ENCODE results near the gene TUBA8.
"Not testable (repeated sequence)": the region's sequence is repeated elsewhere in the genome, so short reads cannot be mapped to it uniquely, and the experiment has no call there.

TUBA8 gene

GRCh38 chr22:18077639-18078328 is 32.8 kb upstream of the TUBA8 start, which contains the start of gene PEX26:
TSS of gene PEX26 (plus strand) at chr22:18077990. CDS start at chr22:18078377, 387 bp downstream.
- DNase-seq, result peak; percentile 57

GRCh38 chr22:18078329-18079041 is 32.1 kb upstream of the TUBA8 start:
- DNase-seq, result peak; percentile 5

GRCh38 chr22:18079706-18080233 is 30.8 kb upstream of the TUBA8 start:
- DNase-seq, result no peak

GRCh38 chr22:18081416-18081815 is 29.2 kb upstream of the TUBA8 start:
- no peak for DNase-seq

- DNase-seq, result no peak
These were observed 28.1 kb upstream of the TUBA8 start for GRCh38 chr22:18082467-18082866.

GRCh38 chr22:18083406-18083805 is 27.2 kb upstream of the TUBA8 start:
- no peak for DNase-seq

GRCh38 chr22:18085188-18085587 is 25.4 kb upstream of the TUBA8 start:
- DNase-seq, result no peak

GRCh38 chr22:18087350-18087855 is 23.2 kb upstream of the TUBA8 start:
- no peak for DNase-seq

GRCh38 chr22:18088825-18089568 is 21.6 kb upstream of the TUBA8 start:
- DNase-seq, result no peak

- no peak for DNase-seq
These were observed 20.3 kb upstream of the TUBA8 start for GRCh38 chr22:18090286-18090685.

- no peak for DNase-seq
These were observed 19.1 kb upstream of the TUBA8 start for GRCh38 chr22:18091478-18091877.

GRCh38 chr22:18091916-18092526 is 18.6 kb upstream of the TUBA8 start:
- DNase-seq, result no peak

GRCh38 chr22:18093661-18094060 is 16.9 kb upstream of the TUBA8 start:
- DNase-seq, result no peak

- DNase-seq, result no peak
These were observed 15.4 kb upstream of the TUBA8 start for GRCh38 chr22:18095101-18095805.

- no peak for DNase-seq
These were observed 13.8 kb upstream of the TUBA8 start for GRCh38 chr22:18096823-18097222.

- no peak for DNase-seq
These were observed 9.8 kb upstream of the TUBA8 start for GRCh38 chr22:18100781-18101180.

- DNase-seq, result no peak
These were observed 9.1 kb upstream of the TUBA8 start for GRCh38 chr22:18101536-18101935.

GRCh38 chr22:18103527-18104269 is 6.9 kb upstream of the TUBA8 start:
- no peak for DNase-seq

- no peak for DNase-seq
These were observed 6.0 kb upstream of the TUBA8 start for GRCh38 chr22:18104566-18104965.

GRCh38 chr22:18105981-18106380 is 4.6 kb upstream of the TUBA8 start:
- DNase-seq, result not testable (repeated sequence)
